IMR-90 (cell line): ENCODE results near the gene DNAH17. TPM values are rescaled to one million over a fixed set of nuclear protein-coding genes. Genes with fewer than 3 reads are reported as not detected.

ENCODE experiments used
- ATAC-seq: fragments of 200-7000 bp; cut with Tn5 transposase; 2 replicates; pipeline ENCODE4 v1.9.1; 2020; ENCODE audit warnings: low read depth, mild to moderate bottlenecking, moderate library complexity
- BruUV-seq: library from RNA; stranded (reverse); fragments of 400-500 nt; replicated peaks from 2 replicates; lab custom pipeline; 2021; lab: Mats Ljungman, UMichigan
- CTCF ChIA-PET: fragments of 300-600 bp; formaldehyde crosslinking; extraction: SDS; loops from one replicate; lab custom pipeline; 2021; ENCODE audit warnings: antibody characterized with exemption; lab: Yijun Ruan, JAX
- POLR2A ChIA-PET: fragments of 300-600 bp; sonication (Branson Sonifier 250); formaldehyde crosslinking; loops from one replicate; lab custom pipeline; 2022; ENCODE audit warnings: antibody characterized with exemption; ENCODE audit not compliant: unreplicated experiment; lab: Charles Lee
- DNase-seq: peaks from one replicate; pipeline ENCODE4 v3.0.0; 2013
- H2AFZ ChIP-seq: replicated peaks from 2 replicates; pipeline ENCODE3; 2013; ENCODE audit warnings: low read length, mild to moderate bottlenecking; ENCODE audit not compliant: poor library complexity
- H2AK5ac ChIP-seq: 2 replicates; pipeline ENCODE4 v1.6.1; 2013; ENCODE audit warnings: low read depth, low read length, inconsistent platforms
- H2AK9ac ChIP-seq: replicated peaks from 2 replicates; pipeline ENCODE3; 2013; ENCODE audit warnings: mild to moderate bottlenecking, low read depth, low read length, moderate library complexity; ENCODE audit not compliant: poor library complexity
- H2BK120ac ChIP-seq: 2 replicates; pipeline ENCODE4 v1.6.1; 2013; ENCODE audit warnings: low read depth, low read length, inconsistent platforms
- H2BK15ac ChIP-seq: 3 replicates; pipeline ENCODE4 v1.6.1; 2013; ENCODE audit warnings: low read depth, low read length, inconsistent platforms
- H2BK20ac ChIP-seq: 2 replicates; pipeline ENCODE4 v1.6.1; 2013; ENCODE audit warnings: low read depth, mild to moderate bottlenecking, inconsistent platforms, low read length, moderate library complexity
- H2BK5ac ChIP-seq: 2 replicates; pipeline ENCODE4 v1.6.1; 2013; ENCODE audit warnings: mild to moderate bottlenecking, low read depth, low read length, inconsistent platforms; ENCODE audit not compliant: poor library complexity, severe bottlenecking
- H3K14ac ChIP-seq: replicated peaks from 2 replicates; pipeline ENCODE4 v1.6.1; 2013; ENCODE audit warnings: low read depth, low read length, inconsistent platforms
- H3K18ac ChIP-seq: 2 replicates; pipeline ENCODE4 v1.6.1; 2013; ENCODE audit warnings: low read depth, low read length, control low read depth
- H3K23ac ChIP-seq: 2 replicates; pipeline ENCODE4 v1.6.1; 2013; ENCODE audit warnings: low read depth, low read length, inconsistent platforms
- H3K27ac ChIP-seq: 2 replicates; pipeline ENCODE4 v1.5.1; 2013; ENCODE audit warnings: mild to moderate bottlenecking, control low read depth, low read length; ENCODE audit not compliant: insufficient read depth
- H3K27me3 ChIP-seq: 2 replicates; pipeline ENCODE4 v1.6.1; 2013; ENCODE audit warnings: low read length; ENCODE audit not compliant: control insufficient read depth, insufficient read depth
- H3K36me3 ChIP-seq: 2 replicates; pipeline ENCODE4 v1.6.1; 2013; ENCODE audit warnings: low read length, mixed read lengths; ENCODE audit not compliant: control insufficient read depth, insufficient read depth
- H3K4ac ChIP-seq: 2 replicates; pipeline ENCODE4 v1.6.1; 2013; ENCODE audit warnings: low read depth, low read length, inconsistent platforms
- H3K4me1 ChIP-seq: 2 replicates; pipeline ENCODE4 v1.6.1; 2013; ENCODE audit warnings: low read length, mixed read lengths; ENCODE audit not compliant: control insufficient read depth, insufficient read depth
- H3K4me2 ChIP-seq: 2 replicates; pipeline ENCODE4 v1.6.1; 2013; ENCODE audit warnings: low read depth, mild to moderate bottlenecking, control low read depth, low read length, moderate library complexity
- H3K4me3 ChIP-seq: 2 replicates; pipeline ENCODE4 v1.5.1; 2013; ENCODE audit warnings: low read depth, mild to moderate bottlenecking, control low read depth, low read length, moderate library complexity; ENCODE audit not compliant: insufficient read depth
- H3K56ac ChIP-seq: 2 replicates; pipeline ENCODE4 v1.6.1; 2013; ENCODE audit warnings: low read length, inconsistent platforms; ENCODE audit not compliant: insufficient read depth; ENCODE audit errors: extremely low read depth
- H3K79me1 ChIP-seq, 2 experiments: 2 replicates each; pipeline ENCODE4 v1.6.1; 2013; ENCODE audit warnings: low read length in 2 of 2, inconsistent platforms in 1 of 2, low read depth in 1 of 2
- H3K9ac ChIP-seq: 2 replicates; pipeline ENCODE4 v1.6.1; 2013; ENCODE audit warnings: low read depth, low read length, control low read depth
- H3K9me1 ChIP-seq: 2 replicates; pipeline ENCODE4 v1.6.1; 2013; ENCODE audit warnings: low read length, inconsistent platforms; ENCODE audit not compliant: insufficient read depth
- H3K9me3 ChIP-seq: 2 replicates; pipeline ENCODE4 v1.6.1; 2013; ENCODE audit warnings: low read length; ENCODE audit not compliant: control insufficient read depth, insufficient read depth
- H4K20me1 ChIP-seq: 2 replicates; pipeline ENCODE4 v1.6.1; 2013; ENCODE audit warnings: low read length, inconsistent platforms; ENCODE audit not compliant: insufficient read depth
- H4K5ac ChIP-seq: 2 replicates; pipeline ENCODE4 v1.6.1; 2013; ENCODE audit warnings: mild to moderate bottlenecking, low read depth, low read length, control low read depth
- H4K8ac ChIP-seq, 2 experiments: 2 replicates each; pipeline ENCODE4 v1.6.1; 2013; ENCODE audit warnings: low read depth in 2 of 2, low read length in 2 of 2, control low read depth in 1 of 2, inconsistent platforms in 1 of 2
- H4K91ac ChIP-seq: 2 replicates; pipeline ENCODE4 v1.6.1; 2013; ENCODE audit warnings: low read depth, low read length, inconsistent platforms; ENCODE audit not compliant: insufficient read depth
- BHLHE40 ChIP-seq: fragments of 150-350 bp; IDR thresholded peaks from 2 replicates; pipeline ENCODE4 v1.6.1; 2016; ENCODE audit warnings: mild to moderate bottlenecking, low read depth, low read length
- CEBPB ChIP-seq: IDR thresholded peaks from 2 replicates; pipeline ENCODE4 v1.6.1; 2012; ENCODE audit warnings: low read depth, low read length, improper control_type of control experiment
- CHD1 ChIP-seq: IDR thresholded peaks from 2 replicates; pipeline ENCODE4 v1.6.1; 2012; ENCODE audit warnings: low read depth, low read length, improper control_type of control experiment
- FOS ChIP-seq: fragments of 150-350 bp; IDR thresholded peaks from 2 replicates; pipeline ENCODE4 v1.6.1; 2016; ENCODE audit warnings: low read depth, low read length
- MAFK ChIP-seq: IDR thresholded peaks from 2 replicates; pipeline ENCODE4 v1.6.1; 2012; ENCODE audit warnings: low read depth, low read length, improper control_type of control experiment
- MAZ ChIP-seq: IDR thresholded peaks from 2 replicates; pipeline ENCODE4 v1.6.1; 2012; ENCODE audit warnings: low read depth, mild to moderate bottlenecking, low read length, improper control_type of control experiment, moderate library complexity, borderline replicate concordance
- MXI1 ChIP-seq: IDR thresholded peaks from 2 replicates; pipeline ENCODE4 v1.6.1; 2012; ENCODE audit warnings: low read depth, mild to moderate bottlenecking, low read length, moderate library complexity, borderline replicate concordance
- RAD21 ChIP-seq: IDR thresholded peaks from 2 replicates; pipeline ENCODE4 v1.6.1; 2012; ENCODE audit warnings: low read length, improper control_type of control experiment
- SMC3 ChIP-seq: fragments of 150-350 bp; IDR thresholded peaks from 2 replicates; pipeline ENCODE4 v1.6.1; 2016; ENCODE audit warnings: low read depth, mild to moderate bottlenecking, antibody characterized with exemption, low read length, moderate library complexity
- USF2 ChIP-seq: fragments of 150-350 bp; IDR thresholded peaks from 2 replicates; pipeline ENCODE4 v1.6.1; 2017; ENCODE audit warnings: mild to moderate bottlenecking, antibody characterized with exemption, low read length, low read depth
- whole genome bisulfite sequencing, 2 experiments: methylation state at CpG; one replicate each; pipeline versions ENCODE4 v1.1.5 to v1.1.7; 2013; ENCODE audit warnings: missing lambda C conversion rate in 2 of 2; ENCODE audit not compliant: insufficient read length in 1 of 2; ENCODE audit errors: extremely low coverage in 2 of 2; 5-methylcytosine and 5-hydroxymethylcytosine counted together
- dilution Hi-C: fragments of 300-500 bp; cut with HindIII; formaldehyde crosslinking; loops from one replicate; pipeline ENCODE4 v1.14.3; 2018; ENCODE audit warnings: low sequenced_read_pairs; ENCODE audit not compliant: unreplicated experiment
- in situ Hi-C: fragments of 300-500 bp; cut with MboI; formaldehyde crosslinking; loops from 3 replicates; pipeline ENCODE4 v1.14.3; 2019; ENCODE audit warnings: low sequenced_read_pairs, inconsistent platforms, mixed read lengths
- intact Hi-C: fragments of 100-400 bp; cut with micrococcal nuclease; formaldehyde crosslinking; loops from 2 replicates; pipeline ENCODE4 v1.10.0; 2022
- polyA plus RNA-seq, 3 experiments: library from polyadenylated mRNA; depleted of rRNA; stranded (reverse); fragments of >200 nt; gene quantifications; 2 replicates each; pipeline ENCODE4 v1.2.3, GENCODE V29; 2012; ENCODE audit warnings: low replicate concordance in 1 of 3
- total RNA-seq: library from RNA; depleted of rRNA; stranded (reverse); fragments of >200 nt; gene quantifications from 2 replicates; pipeline ENCODE4 v1.2.3, GENCODE V29; 2012

Gene DNAH17
- total and polyA plus RNA-seq, 2 of the 4 experiments (the other 2 are of a cell fraction) = not detected

- Histone ChIP-seq H3K4ac (no peak overlapping the region), H2BK120ac (no peak overlapping the region), H3K27me3 (peaks cover 30% of the 10 kb centered on the region), H3K14ac (no peak overlapping the region), H3K23ac (no peak overlapping the region), H2BK5ac (no peak overlapping the region), H3K9me1 (no peaks in the 10 kb centered on the region), H3K36me3 (no peaks in the 10 kb centered on the region), H2BK20ac (no peak overlapping the region), H2AK5ac (no peak overlapping the region), H3K4me1 (no peaks in the 10 kb centered on the region), H2AFZ (no peak overlapping the region), H2AK9ac (no peak overlapping the region), H3K18ac (no peak overlapping the region), H3K9ac (no peak overlapping the region), H3K4me3 (no peak overlapping the region), H4K20me1 (no peaks in the 10 kb centered on the region), H4K5ac (no peak overlapping the region), H3K56ac (no peak overlapping the region), H4K8ac (no peak overlapping the region), H3K79me1 (no peaks in the 10 kb centered on the region), H3K9me3 (peaks cover 10% of the 10 kb centered on the region), H3K4me2 (no peak overlapping the region), H4K91ac (no peak overlapping the region), H3K27ac (no peak overlapping the region), H2BK15ac (no peak overlapping the region)
- in situ Hi-C loops (no loop called here), dilution Hi-C loops (no loop called here), intact Hi-C loops (no loop called here)
- POLR2A ChIA-PET = no interaction called here
- BruUV-seq = no TSS peak
- WGBS, 2 experiments = 80% methylated on average over 1 of the region's 6 CpGs; no CpG with 5 or more reads in 1 of the 2 experiments
- TF ChIP-seq USF2 (no peak), MAZ (no peak), SMC3 (no peak), RAD21 (no peak), MAFK (no peak), MXI1 (no peak), BHLHE40 (no peak), CHD1 (no peak), CEBPB (no peak), FOS (no peak)
- ATAC-seq (no peak), DNase-seq (no peak)
- CTCF ChIA-PET = no interaction called here
Observed at GRCh38 chr17:78550464-78550863, 26.7 kb downstream of the DNAH17 start.
